Testis (tissue), 2 donors: Measurements from ENCODE around the gene EPHA7.

Source experiments
- CTCF ChIP-seq, 3 experiments: fragments of 450-650 bp in 2 of 3; fragments of 200-600 bp in 1 of 3; sonication (generic) in 1 of 3; IDR thresholded peaks; one replicate each; pipeline ENCODE4 v1.5.1; 2016 to 2019; ENCODE audit warnings: antibody characterized with exemption in 3 of 3, mild to moderate bottlenecking in 2 of 3, moderate library complexity in 1 of 3
- POLR2A ChIP-seq: fragments of 450-650 bp; IDR thresholded peaks from one replicate; pipeline ENCODE4 v1.6.1; 2017; ENCODE audit warnings: antibody characterized with exemption, mild to moderate bottlenecking, moderate library complexity

- TF ChIP-seq CTCF (IDR thresholded peaks at IDR 0.05): no peak
- no peak for TF ChIP-seq POLR2A
These were observed 199.9 kb downstream of the EPHA7 start for GRCh38 chr6:93219447-93219846.
